Bone marrow (tissue), 2 donors: ENCODE measurements around the gene ANKRD44.

Source experiments
- DNase-seq, 2 donors: peaks; one replicate each; lab custom pipeline; 2025; lab: John Stamatoyannopoulos, UW

ANKRD44 gene

DNA sequence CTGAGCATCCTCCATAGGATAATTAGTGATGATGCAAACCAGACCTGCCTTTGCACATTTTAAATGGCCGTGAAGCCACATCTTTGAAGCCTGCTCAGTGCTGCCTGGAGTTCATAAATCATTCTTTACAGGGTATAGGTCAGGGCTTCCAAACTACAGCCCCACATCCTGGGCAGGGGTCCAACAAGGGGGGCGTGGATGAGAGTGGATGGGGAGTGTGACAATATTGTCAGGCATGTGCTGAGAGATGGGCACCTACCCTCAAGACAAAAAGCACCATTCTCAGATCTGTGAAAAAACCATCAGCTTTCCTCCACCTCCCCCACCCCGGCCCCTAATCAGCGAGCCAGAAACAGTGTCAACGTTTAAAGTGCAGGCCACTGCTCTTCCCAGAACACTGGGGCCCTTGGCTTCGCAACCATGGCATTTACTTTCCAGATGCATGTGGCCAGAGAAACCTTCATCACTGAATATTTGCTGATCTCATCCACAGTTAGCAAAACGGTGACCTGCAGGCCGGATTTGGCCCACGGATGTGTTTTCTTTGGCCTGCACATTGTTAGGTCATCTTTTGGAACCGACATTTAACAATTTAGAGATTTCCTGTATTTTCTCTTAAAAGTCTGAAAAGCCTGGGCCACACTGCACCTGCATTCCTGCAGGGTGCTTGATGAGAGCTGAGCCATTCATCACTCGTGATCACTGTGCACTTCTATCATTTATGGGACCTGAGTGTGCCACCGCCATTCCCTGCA lies 130.7 kb downstream of the ANKRD44 start:
- no peak for DNase-seq

GRCh38 chr2:197176522-197176921 lies 134.1 kb downstream of the ANKRD44 start:
- no peak for DNase-seq

DNA sequence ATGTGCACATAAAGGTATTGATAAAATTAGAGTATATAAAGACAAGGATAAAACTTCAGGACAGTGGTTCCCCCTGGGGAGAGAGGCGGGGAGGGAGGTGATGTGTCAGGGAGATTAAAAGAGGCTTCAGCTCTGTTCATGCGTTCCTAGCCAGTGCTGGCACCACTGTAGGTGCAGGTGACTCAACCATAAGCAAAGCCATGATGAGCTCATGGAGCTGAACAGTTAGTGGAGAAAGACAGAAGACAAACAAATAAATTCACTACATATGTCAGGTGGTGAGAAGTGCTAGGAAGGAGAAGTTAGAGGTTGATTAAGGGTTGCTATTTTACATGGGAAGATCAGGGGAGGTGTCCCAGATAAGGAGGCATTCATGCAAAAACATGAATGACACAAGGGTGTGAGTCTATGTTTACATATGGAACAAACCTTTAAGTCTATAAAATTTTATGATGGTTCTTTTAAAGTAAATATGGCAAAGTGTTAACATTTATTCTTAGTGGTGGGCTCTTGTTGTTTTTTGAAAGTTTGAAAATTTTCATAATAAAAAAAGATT lies 136.0 kb downstream of the ANKRD44 start:
- DNase-seq: no peak

GRCh38 chr2:197171582-197171981 lies 139.0 kb downstream of the ANKRD44 start:
- DNase-seq: no peak

GRCh38 chr2:197170208-197170607 lies 140.4 kb downstream of the ANKRD44 start:
- no peak for DNase-seq

DNA sequence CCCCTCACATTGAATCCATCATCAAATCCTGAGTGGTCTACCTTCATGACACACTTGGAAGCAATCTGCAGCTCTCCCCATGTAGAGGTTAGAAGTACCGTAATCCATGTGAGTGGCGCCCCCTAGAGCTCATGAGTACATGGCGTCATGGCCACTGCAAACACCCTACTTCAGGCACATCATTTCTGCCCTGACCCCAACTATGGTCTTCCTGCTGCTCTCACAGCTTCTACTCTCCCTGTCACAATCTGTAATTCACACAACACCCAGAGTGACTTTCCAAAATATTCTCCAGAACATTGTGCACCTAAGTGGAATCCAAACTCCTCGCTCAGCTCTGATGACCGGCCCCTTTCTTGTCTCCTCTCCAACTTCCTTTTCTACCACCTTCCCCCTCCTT lies 141.9 kb downstream of the ANKRD44 start:
- peak; percentile 22 to 39 for DNase-seq

- no peak for DNase-seq
These were observed 142.8 kb downstream of the ANKRD44 start for GRCh38 chr2:197167608-197168314.

DNA sequence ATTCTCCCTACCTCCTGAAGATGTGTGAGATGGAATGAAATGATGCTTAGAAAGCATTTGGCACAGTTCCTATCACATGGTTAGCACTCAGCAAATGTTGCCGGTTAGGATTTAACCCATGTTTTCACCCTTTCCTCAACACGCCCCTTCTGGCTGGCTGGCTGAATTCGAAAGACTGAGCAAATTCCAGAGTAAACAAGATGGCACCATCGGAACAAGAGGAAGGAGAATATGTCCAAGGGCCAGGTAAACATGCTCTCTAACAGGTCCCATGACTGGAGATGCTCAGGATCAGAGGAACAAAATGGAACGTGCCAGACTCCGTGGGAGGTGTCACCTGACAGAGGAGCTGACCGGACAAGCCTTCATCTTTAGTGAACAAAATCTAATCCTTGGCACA lies 145.6 kb downstream of the ANKRD44 start:
- DNase-seq: no peak

GRCh38 chr2:197164141-197164754 lies 146.3 kb downstream of the ANKRD44 start:
- no peak for DNase-seq

DNA sequence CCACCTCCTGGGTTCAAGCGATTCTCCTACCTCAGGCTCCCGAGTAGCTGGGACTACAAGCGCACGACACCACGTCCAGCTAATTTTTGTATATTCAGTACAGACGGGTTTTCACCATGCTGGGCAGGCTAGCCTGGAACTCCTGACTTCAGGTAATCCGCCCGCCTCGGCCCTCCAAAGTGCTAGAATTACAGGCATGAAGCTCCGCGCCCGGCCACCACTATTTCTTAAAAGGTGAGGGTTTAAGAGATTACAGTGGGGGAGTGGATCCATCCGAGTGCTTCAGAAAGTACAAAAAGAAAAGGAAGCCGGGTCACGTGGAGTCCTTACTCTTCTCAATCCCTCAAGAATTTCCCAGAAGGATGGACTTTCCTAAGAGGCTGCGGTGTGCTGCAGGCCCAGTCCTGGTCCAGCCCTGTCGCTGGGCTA lies 146.9 kb downstream of the ANKRD44 start:
- no peak for DNase-seq

DNA sequence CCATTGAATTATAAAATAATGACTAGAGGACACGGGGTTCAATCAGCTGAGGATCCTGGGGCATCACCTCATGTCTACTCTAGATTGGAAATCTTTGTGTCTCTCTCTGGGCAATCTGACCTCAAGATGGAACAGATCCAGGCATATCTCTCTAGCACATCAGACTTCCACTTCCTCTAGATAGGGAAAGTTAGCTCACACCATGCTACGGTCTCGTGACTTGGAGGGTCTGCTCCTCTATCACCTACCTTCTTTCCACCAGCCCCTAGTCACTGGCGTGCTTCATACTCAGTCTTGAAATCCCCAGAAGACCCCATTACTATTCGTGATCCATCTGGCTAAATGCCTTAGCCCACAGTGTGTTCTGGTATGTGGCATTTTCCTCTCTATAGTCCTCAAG lies 148.8 kb downstream of the ANKRD44 start:
- DNase-seq: peak in 1 of 2 donors; percentile 48

DNA sequence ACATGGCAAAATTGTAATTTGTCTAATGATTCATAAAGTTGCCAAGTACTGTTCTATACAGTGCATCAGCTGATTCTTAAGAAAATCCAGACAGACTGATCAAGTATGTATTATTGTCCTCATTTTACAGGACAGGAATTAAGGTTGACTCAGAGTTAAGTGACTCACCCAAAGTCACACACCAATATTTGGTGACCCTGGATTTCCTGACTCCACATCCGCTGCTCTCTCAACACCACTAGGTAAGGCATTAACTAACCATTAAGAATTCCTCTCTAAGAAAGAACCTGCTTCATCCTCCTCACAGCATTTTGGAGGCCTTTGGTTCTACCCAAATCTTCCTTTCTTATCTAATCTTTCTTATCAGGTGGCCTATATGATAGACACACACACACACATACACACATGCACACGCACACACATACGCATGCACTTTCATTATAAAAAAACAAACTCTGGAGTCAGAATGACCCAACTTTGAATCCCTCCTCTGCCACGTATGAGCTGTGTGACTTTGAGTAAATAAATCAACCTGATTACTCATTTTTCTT lies 150.8 kb downstream of the ANKRD44 start:
- peak in 1 of 2 donors; percentile 81 for DNase-seq

DNA sequence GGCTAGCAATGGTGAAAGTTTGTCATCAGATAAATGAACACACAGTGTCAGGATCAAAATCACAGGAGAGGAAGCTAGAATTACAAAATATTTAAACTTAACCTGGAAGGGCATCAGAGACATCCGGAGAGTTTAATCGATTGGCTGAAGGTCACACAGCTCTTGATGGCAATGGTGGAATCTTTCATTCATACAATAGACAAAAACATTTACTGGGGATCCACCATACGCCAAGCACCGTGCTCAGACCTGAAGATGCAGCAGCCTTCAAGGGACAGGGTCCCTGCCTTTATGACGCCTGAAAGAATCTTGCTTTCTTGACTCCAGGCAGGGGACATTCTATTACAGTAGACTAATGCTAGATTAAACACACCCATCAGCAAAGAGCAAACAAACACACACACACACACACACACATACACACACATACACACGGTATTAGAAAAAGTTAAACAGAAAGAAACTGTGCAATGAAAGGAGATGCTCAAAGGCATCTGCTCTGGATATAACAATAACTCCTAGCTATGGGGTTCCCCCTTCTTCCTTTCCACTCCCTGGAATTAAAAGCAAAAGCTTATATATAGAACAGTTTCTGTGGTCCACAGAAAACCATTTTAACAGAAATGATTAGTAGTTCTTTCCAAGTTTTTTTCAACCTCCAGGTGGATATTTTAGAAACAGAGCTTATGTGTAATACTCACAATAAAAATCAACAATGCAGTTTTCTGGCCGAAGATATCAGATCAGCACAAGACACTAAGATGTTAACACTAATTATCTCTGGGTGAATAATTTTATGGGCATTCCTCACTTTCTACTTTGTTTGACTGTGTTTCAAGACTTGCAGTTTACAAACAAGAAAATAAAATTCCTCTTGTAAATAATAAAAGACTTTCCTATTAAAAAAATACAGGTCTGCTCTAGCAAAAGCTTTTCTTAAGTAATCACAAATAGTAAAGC lies 151.7 kb downstream of the ANKRD44 start:
- DNase-seq: no peak

GRCh38 chr2:197157879-197158537 lies 152.6 kb downstream of the ANKRD44 start:
- DNase-seq: no peak

GRCh38 chr2:197156771-197157170 lies 153.8 kb downstream of the ANKRD44 start:
- no peak for DNase-seq

GRCh38 chr2:197152451-197153228 lies 157.9 kb downstream of the ANKRD44 start:
- peak in 1 of 2 donors; percentile 98 for DNase-seq

GRCh38 chr2:197149546-197149945 lies 161.0 kb downstream of the ANKRD44 start:
- DNase-seq: no peak

- no peak for DNase-seq
These were observed 162.2 kb downstream of the ANKRD44 start for GRCh38 chr2:197148401-197148800.

DNA sequence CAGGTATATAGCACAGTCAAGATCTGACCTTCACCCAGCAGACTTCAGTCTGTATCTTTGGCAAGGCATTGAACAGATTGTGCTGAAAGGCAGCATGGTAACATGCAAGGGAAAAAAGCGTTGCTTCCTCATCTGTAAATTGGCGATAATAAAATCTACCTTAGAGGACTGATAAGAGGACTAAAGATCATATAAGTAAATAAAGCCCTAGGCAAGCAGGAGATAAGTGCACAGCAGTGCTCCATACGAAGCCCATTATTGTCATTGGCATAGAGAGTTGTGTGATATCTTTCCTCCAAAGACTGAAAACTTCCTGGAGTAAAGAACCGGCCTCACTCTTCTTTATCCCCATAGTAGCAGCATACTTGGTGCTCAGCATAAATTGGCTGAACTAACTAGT lies 162.6 kb downstream of the ANKRD44 start:
- DNase-seq: no peak

DNA sequence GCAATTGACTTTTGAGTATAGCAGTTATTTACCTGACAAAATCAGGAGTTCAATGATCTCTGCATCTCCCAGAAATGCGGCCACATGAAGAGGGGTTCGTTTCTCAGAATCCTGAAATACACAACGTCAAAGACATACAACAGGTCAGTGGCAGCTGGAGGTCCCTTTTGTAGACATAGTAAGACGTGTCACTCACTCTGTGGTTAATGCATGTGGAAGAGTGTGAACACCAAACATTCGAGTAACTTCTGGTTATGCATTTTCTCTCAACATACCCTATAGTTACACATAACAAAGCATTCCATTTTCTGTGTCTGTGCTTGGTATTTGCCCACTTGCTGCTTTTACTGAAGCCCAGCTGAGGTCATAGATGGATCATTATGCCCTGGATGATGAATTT lies 163.6 kb downstream of the ANKRD44 start:
- DNase-seq: no peak
